GM21825 (cell line): ENCODE measurements around the gene NUBP2.

ENCODE experiments used
- ATAC-seq: cut with Tn5 transposase; IDR thresholded peaks from one replicate; pipeline ENCODE4 v1.9.1; 2021; ENCODE audit warnings: mild to moderate bottlenecking, moderate library complexity; ENCODE audit not compliant: unreplicated experiment

NUBP2 gene

DNA sequence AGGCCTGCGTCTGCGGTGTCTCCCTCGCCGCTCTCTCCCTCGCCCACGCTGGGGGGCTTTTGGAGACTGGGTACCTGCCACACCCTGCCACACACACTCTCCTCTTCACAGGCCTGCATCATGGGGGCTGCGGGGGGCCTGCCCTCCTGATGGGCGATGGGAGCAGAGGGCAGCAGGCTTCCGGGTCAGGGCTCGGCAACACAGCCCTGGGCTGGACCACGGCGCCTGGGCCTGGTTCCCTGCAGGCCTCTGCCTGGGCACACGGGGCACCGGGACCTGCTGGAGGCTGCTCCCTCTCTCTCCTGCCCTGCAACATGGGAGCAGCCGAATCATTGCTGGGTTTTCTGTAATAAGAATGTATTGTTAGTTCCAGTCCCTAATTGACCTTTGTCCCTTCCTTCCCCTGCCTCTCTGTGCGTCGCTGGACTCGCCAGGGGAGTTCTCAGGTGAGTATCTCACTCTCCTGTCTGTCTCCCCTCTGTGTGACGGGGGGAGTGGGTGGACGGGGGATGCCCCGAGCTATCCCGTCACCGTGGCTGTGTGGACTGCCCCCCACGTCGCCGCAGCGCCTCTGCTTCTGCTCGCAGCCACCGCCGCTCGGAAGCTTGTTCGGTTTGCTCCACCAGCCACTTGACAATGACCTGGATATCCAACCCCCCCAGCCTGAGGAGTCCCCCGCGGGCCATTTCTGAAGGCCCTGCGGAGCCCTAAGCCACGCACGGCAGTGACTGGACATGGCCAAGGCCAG is 24.9 kb upstream of the NUBP2 start:
- no peak for ATAC-seq

DNA sequence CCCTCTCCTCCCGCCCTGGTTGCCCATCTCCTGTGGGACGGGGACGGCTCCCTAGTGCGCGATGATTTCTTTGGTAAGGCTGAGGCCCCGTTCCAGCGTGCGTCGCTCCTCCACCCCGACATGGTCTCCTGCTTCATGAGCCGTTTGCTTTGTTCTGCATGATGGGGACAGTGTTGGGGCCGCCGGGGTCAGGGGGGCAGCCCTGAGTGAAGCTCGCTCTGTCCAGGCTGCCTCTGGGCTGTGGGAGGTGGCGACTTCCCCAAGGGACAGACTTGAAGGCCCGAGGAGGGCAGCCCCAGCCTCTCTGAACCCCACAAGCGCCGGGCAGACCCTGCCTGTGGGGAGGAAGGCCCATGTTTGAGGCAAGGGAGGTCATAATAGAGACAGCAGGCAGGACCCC is 23.8 kb upstream of the NUBP2 start:
- ATAC-seq: no peak

DNA sequence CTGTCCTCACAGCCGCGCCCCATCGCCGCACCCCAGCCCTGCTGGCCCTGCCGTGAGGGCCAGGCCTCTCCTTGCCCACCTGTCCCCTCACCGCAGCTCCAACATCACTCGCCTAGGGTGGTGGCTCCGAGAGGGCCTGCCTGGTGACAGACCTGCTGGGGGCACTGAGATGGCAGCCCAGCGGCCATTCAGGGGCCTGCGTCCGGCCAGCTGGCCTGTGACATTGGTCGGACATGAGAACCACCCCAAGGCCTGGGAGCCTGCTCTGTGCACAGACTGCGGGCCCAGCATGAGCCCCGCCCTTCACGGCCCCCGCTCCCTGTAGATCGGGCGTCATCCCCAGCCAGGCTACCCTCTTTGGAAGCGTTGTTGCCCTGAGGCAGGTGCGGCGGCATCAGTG is 23.2 kb upstream of the NUBP2 start:
- no peak for ATAC-seq

DNA sequence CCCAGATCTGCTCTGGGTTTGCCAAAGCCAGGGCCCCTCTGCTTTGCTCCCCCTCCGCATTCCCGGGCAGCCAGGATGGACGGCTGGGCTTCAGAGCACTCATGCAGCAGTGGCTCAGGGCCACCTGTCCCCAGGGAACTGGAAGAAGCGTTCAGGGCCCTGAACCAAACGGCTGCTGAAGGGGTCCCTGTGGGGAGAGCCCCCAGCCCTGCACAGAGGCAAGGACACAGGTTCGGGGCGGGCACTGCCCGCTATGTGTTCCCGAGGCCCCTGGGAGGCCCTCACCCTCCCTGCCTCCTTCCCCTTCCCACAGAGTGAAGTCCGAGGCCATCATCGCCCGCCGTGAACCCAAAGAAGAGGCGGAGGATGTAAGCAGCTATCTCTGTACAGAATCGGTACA is 21.8 kb upstream of the NUBP2 start:
- no peak for ATAC-seq

DNA sequence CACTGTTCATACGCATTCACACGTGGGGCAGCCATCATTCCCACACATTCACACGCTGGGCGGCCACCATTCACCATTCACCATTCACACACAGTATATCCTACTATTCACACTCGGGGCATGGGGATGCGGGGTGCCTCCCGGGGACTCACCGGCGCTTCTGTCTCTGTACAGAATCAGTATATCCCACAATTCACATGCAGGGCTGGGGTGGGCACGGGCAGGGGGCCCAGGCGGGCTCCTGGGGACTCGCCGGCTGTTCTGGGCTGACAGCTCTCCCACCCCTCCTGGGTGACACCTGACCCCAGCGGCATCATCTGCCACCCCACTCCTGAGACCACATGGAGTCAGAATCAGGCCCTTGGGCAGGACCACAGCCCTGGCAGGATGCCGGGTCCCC is 21.0 kb upstream of the NUBP2 start:
- ATAC-seq: no peak

DNA sequence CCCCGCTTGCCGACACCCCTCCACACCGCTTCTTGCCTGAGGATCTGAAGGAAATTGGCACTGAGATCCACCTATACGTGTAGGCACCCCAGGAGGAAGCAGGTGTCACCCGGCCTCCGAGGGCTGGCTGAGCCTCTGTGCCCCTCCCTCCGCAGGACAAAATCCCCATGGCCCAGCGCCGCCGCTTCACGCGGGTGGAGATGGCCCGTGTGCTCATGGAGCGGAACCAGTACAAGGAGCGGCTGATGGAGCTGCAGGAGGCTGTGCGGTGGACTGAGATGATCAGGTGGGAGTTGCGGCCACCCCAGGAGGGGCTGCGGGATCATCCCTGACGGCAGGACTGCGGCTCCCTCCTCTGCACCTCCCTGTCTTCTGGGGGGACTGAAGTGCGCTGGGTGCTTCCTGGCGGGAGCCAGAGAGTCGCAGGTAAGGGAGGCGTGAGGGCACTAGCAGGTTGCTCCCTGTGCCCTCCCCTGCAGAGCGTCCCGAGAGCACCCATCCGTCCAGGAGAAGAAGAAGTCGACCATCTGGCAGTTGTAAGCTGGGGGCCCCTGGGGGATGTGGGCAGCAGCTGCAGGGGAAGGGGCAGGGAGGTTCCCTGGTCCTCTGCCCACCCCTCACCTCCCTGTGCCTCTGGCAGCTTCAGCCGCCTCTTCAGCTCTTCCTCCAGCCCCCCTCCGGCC is 20.4 kb upstream of the NUBP2 start:
- no peak for ATAC-seq

DNA sequence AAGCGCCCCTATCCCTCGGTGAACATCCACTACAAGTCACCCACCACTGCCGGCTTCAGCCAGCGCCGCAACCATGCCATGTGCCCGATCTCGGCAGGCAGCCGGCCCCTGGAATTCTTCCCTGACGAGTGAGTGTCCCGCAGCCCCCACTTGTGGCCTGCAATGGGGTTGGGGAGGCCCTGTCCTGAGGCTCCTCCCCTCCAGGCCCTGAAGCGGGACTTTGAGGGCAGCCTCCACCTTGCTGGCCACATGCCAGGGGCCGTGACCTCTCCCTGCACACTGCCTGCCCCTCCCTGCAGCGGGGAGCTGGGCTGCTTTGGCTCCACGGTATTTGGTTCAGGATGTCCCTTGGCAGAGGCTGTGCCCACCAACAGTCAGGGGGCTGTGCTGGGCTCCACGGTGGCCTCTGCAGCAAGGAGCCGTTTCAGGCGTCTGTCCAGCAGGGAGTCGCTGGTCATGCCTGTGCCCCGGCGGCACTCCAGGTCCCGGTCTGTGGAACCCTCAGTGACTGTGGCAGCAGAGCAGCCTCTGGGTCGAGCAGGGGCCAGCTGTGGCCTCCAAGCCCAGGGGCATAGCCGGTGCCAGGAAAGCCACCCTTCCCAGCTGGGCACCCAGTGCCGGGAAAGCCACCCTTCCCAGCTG is 19.8 kb upstream of the NUBP2 start:
- no peak for ATAC-seq

DNA sequence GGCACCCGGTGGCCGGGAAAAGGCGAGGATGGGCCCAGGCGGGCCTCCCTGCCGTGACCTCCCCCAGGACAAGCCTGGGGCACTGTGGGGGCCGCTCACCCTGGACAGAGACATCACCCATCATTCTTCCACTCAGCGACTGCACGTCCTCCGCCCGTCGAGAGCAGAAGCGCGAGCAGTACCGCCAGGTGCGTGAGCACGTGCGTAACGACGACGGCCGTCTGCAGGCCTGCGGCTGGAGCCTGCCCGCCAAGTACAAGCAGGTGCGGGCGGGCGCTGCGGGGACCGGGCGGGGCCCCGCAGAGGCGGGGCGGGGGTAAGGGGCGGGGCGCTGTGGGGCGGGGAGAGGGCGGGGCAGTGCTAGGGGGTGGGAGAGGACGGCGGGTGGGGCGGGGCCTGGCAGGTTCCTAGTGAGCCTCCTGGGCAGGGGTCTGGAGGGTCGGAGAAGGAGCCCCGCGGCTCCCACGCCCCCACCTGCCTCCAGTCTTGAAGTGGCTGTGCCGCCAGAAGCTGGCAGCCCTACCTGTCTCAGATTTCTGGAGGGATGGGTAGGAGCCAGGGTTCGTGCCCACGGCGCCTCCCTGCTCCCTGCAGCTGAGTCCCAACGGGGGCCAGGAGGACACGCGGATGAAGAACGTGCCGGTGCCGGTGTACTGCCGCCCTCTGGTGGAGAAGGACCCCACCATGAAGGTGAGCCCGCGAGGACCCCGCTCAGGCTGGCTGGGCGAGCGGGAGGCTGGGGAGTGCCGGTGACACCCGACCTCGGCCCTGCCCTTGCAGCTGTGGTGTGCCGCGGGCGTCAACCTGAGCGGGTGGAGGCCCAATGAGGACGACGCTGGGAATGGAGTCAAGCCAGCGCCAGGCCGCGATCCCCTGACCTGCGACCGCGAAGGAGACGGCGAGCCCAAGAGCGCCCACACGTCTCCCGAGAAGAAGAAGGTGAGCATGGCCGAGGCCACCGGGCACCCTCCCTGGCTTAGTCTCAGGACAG is 18.9 kb upstream of the NUBP2 start:
- no peak for ATAC-seq

DNA sequence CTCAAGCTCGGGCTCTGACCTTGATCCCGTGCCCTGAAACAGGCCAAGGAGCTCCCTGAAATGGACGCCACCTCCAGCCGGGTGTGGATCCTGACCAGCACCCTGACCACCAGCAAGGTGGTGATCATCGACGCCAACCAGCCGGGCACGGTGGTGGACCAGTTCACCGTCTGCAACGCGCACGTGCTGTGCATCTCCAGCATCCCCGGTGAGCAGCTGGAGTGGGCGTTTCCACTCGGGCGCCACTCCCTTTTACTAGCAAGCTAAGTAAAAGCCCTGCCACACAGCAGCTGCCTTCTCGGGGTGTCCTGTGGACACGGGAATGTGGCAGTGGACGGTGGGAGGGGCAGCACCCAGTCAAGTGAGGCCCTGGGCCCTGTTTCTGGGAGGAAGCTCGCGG is 17.8 kb upstream of the NUBP2 start:
- no peak for ATAC-seq

DNA sequence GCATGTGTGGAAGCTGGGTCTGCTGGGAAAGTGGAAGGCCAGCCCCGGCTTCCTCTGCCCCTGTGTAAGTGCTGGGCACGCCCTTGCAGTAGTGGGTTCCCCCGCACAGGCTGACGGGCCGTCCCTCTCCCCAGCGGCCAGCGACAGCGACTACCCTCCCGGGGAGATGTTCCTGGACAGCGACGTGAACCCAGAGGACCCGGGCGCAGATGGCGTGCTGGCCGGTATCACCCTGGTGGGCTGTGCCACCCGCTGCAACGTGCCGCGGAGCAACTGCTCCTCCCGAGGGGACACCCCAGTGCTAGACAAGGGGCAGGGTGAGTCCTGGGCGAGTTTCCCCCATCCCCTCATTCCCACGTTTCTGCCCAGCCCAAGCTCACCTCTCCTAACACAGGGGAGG is 16.9 kb upstream of the NUBP2 start:
- no peak for ATAC-seq

DNA sequence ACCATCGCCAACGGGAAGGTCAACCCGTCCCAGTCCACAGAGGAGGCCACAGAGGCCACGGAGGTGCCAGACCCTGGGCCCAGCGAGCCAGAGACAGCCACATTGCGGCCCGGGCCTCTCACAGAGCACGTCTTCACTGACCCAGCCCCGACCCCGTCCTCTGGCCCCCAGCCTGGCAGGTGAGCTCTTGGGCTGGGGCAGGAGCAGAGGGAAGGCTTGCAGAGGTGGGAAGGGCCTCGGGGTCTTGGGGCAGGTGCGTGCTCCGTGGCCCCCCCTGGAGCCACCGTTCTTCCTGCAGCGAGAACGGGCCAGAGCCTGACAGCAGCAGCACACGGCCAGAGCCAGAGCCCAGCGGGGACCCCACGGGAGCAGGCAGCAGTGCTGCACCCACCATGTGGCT is 16.5 kb upstream of the NUBP2 start:
- ATAC-seq: no peak

DNA sequence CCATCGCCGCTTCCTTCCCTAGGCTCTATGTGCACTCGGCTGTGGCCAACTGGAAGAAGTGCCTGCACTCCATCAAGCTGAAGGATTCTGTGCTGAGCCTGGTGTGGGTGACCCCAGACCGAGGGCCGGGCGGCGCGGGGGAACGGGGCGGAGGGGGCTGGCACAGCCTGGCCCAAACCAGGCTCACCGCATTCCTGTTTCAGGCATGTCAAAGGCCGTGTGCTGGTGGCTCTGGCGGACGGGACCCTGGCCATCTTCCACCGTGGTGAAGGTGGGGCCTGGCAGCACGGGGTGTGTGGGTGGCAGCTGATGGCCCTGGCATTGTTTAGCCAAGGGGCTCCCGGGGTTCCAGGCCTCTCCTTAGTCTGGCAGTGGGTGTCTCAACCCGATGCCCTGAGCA is 16.1 kb upstream of the NUBP2 start:
- no peak for ATAC-seq

DNA sequence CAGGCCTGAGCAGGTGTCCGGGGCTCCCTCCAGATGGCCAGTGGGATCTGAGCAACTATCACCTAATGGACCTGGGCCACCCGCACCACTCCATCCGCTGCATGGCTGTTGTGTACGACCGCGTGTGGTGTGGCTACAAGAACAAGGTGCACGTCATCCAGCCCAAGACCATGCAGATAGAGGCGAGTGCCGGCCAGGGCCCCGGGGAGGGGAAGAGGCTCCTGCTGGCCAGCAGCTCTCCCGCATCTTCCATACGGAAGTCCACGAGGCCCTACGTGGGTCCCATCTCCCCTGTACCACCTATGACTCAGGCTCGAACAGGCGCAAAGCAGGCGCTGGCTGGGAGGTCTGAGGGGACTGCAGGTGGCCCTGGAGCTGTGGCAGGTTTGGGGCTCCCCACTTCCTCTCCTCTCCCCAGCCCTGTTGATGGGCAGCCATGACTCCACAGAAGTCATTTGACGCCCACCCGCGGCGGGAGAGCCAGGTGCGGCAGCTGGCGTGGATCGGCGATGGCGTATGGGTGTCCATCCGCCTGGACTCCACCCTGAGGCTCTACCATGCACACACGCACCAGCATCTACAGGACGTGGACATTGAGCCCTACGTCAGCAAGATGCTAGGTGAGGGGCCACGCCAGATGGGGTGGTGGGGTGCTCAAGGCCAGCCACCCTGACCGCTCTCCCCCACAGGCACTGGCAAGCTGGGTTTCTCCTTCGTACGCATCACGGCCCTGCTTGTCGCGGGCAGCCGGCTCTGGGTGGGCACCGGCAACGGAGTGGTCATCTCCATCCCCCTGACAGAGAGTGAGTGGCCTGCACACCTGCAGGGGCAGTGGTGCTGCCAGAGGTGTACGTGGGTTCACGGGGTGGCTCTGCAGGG is 15.4 kb upstream of the NUBP2 start:
- no peak for ATAC-seq

DNA sequence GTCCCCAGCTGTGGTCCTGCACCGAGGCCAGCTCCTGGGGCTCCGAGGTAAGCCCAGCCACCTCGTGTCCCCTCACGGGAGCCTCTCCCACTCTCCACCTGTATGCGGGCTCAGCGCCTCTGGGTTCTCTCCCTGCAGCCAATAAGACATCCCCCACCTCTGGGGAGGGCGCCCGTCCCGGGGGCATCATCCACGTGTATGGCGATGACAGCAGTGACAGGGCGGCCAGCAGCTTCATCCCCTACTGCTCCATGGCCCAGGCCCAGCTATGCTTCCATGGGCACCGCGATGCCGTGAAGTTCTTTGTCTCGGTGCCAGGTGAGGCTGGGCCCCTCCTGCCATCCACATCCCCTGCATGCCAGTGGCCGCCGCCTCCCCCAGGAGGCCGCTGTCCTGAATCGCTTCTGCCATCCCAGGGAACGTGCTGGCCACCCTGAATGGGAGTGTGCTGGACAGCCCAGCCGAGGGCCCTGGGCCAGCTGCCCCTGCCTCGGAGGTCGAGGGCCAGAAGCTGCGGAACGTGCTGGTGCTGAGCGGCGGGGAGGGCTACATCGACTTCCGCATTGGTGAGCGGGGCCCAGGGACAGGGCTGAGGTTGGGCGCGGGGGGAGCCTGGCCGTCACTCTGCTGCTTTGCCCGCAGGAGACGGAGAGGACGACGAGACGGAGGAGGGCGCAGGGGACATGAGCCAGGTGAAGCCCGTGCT is 14.5 kb upstream of the NUBP2 start:
- ATAC-seq: no peak

DNA sequence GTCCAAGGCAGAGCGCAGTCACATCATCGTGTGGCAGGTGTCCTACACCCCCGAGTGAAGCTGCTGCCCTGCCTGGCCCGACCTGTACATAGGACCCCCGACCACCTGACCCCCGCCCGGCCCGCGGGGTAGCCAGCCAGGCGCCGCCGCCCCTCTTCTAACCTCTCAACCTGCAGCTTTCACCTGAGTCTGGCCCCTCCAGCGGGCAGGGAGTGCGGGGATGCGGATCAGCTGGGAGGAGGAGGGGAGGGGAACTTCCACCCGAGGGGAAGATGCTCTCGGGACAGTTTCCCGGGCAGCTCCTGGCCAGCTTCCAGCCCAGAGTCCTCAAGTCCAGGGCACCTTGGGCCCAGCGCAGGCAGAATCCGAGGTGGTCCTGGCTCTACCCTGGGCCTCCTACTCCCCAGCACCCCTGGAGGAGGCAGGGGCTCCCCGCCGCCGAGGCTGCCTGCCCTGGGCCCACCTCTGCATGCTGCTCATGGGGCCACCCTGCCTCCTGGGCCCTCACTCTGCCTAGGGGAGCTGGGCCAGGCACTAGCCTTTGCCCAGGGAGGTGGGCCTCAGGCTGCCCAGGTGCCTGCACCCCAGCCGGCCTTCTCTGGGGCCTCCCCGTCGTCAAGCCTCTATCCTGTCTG is 13.9 kb upstream of the NUBP2 start:
- no peak for ATAC-seq

DNA sequence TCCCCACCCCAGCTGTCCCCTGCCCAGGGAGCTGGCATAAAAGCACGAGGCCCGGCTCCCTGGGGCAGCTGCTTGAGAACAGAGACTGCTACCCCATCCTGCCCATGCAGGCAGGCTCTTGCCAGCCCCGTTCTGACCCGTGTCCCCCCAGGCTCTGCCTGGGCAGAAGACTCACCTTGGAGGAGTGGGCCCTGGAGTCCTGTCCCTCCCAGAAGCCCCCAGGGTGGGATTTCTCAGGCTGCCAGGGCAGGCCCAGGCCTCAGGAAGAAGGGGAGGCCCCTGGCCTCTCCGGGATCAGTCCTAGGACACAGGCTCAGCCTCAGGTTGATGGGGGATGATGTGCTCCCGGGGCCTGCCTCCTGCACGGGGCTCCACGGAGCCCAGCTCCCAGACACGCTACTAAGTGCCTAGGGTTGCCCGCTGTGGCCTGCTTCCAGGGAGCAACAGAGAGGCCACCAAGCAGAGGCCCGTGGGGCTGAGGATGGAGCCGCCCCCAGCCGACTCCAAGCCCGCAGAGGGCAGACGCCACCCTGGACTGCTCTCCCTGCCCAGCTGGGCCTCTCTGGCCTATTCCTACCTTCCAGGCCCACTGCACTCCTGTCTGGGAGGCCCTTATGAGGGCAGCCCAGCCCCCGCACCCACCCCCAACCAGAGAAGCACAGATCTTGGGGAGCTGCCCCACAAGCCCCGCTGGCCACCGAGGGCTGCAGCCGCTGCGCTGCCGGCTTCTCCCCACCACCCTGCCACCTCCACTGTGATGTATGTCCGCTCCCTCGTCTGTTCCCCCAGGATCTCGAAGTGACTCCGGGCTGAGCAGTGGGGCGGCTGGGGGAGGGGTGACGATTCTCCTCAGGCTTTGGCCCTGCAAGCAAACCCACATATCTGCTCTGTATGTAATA is 13.1 kb upstream of the NUBP2 start:
- no peak for ATAC-seq

DNA sequence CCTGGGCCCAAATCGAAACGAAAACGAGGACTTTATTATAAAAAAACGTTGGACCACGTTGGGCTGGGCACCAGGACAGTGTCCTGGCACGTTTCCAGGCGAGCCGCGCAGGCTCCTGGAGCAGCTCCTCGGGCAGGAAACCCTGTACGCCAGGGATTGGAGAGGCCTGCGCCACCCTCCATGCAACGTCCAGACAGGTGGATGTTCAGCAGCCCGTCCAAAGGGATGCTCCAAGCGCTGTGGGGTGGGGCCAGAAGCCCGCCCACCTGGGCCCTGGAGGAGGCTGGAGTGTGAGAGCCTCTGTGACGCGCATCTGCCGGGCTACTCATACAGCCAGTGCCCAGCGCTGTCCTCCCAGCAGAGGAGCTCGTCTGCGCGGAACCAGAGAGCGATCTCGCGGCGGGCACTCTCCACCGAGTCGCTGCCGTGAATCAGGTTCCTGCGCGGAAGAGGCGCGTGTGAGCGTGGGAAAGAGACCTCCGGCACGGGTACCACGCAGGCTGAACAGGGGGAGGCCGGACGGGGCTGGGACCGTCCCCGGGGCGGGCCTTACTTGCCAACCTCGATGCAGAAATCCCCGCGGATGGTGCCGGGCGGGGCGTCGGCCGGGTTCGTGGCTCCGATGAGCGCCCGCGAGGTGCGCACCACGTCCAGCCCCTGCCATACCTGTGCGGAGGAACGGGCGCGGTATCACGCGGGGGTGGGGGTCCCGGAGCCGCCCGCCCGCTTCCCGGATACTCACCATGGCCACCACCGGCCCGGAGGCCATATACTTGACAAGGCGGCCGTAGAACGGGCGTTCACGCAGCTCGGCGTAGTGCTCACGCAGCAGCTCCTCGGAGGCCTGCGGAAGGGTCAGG is 12.2 kb upstream of the NUBP2 start:
- ATAC-seq: no peak
